Body of pancreas (tissue), 4 donors: ENCODE data around the gene PPP1R15A. TPM values are rescaled to one million over a fixed set of nuclear protein-coding genes. Genes with fewer than 3 reads are reported as not detected.

ENCODE experiments used
- ATAC-seq: fragments of 150-250 bp; one replicate; pipeline ENCODE4 v1.9.1; 2016
- DNase-seq, 4 donors: peaks; one replicate each; pipeline ENCODE4 v3.0.0-alpha.2; 2019
- H3K27ac ChIP-seq, 4 donors: fragments of 200-600 bp; sonication (generic); 1 replicate in 3 of 4; 2 replicates in 1 of 4; pipeline versions ENCODE4 v1.5.1 to v1.6.1; 2016 to 2019; ENCODE audit warnings: mild to moderate bottlenecking in 1 of 4, mixed read lengths in 1 of 4, moderate library complexity in 1 of 4
- H3K27me3 ChIP-seq, 2 donors: fragments of 200-600 bp; sonication (generic); one replicate each; pipeline ENCODE4 v1.6.0; 2016; ENCODE audit warnings: mild to moderate bottlenecking in 1 of 2
- H3K36me3 ChIP-seq, 2 donors: fragments of 200-600 bp; sonication (generic); replicated peaks in 1 of 2; 2 replicates each; pipeline ENCODE4 v1.5.1; 2016; ENCODE audit warnings: low read depth in 2 of 2; ENCODE audit not compliant: insufficient read depth in 1 of 2
- H3K4me1 ChIP-seq: fragments of 200-600 bp; sonication (generic); one replicate; pipeline ENCODE4 v1.6.0; 2016
- H3K4me3 ChIP-seq, 2 donors: fragments of 200-600 bp; sonication (generic); 1 replicate in 1 of 2; 2 replicates in 1 of 2; pipeline ENCODE4 v1.5.1; 2016 to 2019
- H3K9me3 ChIP-seq, 3 donors: fragments of 200-600 bp; sonication (generic); 1 replicate in 2 of 3; 2 replicates in 1 of 3; pipeline ENCODE4 v1.5.1; 2016
- CTCF ChIP-seq, 7 experiments: fragments of 450-650 bp in 4 of 7; fragments of 200-600 bp in 3 of 7; sonication (generic) in 3 of 7; IDR thresholded peaks; one replicate each; pipeline ENCODE4 v1.5.1; 2016 to 2019; ENCODE audit warnings: antibody characterized with exemption in 7 of 7
- POLR2A ChIP-seq, 3 donors: fragments of 450-650 bp; IDR thresholded peaks; one replicate each; pipeline ENCODE4 v1.6.1; 2016; ENCODE audit warnings: antibody characterized with exemption in 3 of 3, mild to moderate bottlenecking in 2 of 3
- WGBS, 2 donors: methylation state at CpG; one replicate each; pipeline ENCODE4 v1.1.5; 2017; 5-methylcytosine and 5-hydroxymethylcytosine counted together
- intact Hi-C: fragments of 100-400 bp; cut with DNase I; formaldehyde crosslinking; loops from one replicate; pipeline ENCODE4 v1.15.1; 2023
- total RNA-seq, 2 donors: library from RNA; depleted of rRNA; stranded (reverse); fragments of >200 nt; gene quantifications; one replicate each; pipeline ENCODE4 v1.1.0, GENCODE V29; 2016

PPP1R15A gene
- total RNA-seq, 2 donors from 2014 or later, result 17.9 to 49.4 TPM

GRCh38 chr19:48830965-48831364 is 41.3 kb upstream of the PPP1R15A start:
- ATAC-seq (no peak), DNase-seq (no peak)
- TF ChIP-seq CTCF (IDR thresholded peaks at IDR 0.05) (no peak), POLR2A (IDR thresholded peaks at IDR 0.05) (no peak)
- Histone ChIP-seq H3K4me1 (peaks cover 23% of the 10 kb centered on the region), H3K4me3 (no peak overlapping the region), H3K9me3 (no peaks in the 10 kb centered on the region), H3K27me3 (no peaks in the 10 kb centered on the region), H3K27ac (no peak overlapping the region), H3K36me3 (no peaks in the 10 kb centered on the region)
- WGBS, 2 donors, result 100% methylated on average over 4 of the region's 4 CpGs
- intact Hi-C loops, result loop anchor here (5.0 to 10.0 kb wide), 2 partner anchors 34 to 176 kb away; no protein-coding TSS in a partner anchor

GRCh38 chr19:48833049-48833448 is 39.2 kb upstream of the PPP1R15A start:
- no peaks in the 10 kb centered on the region for H3K9me3 ChIP-seq
- WGBS, 2 donors, result 74 to 94% methylated on average over 5 of the region's 5 CpGs
- no peak overlapping the region for H3K27ac ChIP-seq
- no peak for TF ChIP-seq CTCF (IDR thresholded peaks at IDR 0.05)
- TF ChIP-seq POLR2A (IDR thresholded peaks at IDR 0.05), result no peak
- intact Hi-C loops, result loop anchor here (5.0 to 10.0 kb wide), 2 partner anchors 36 to 178 kb away; no protein-coding TSS in a partner anchor
- peaks cover 27% of the 10 kb centered on the region for H3K4me1 ChIP-seq
- H3K36me3 ChIP-seq, result no peaks in the 10 kb centered on the region
- ATAC-seq (no peak), DNase-seq (no peak)
- no peak overlapping the region for H3K4me3 ChIP-seq
- no peaks in the 10 kb centered on the region for H3K27me3 ChIP-seq

GRCh38 chr19:48833977-48834376 is 38.2 kb upstream of the PPP1R15A start:
- 73 to 82% methylated on average over 5 of the region's 5 CpGs for WGBS, 2 donors
- H3K36me3 ChIP-seq, result no peaks in the 10 kb centered on the region
- no peak for TF ChIP-seq CTCF (IDR thresholded peaks at IDR 0.05)
- ATAC-seq, result no peak
- intact Hi-C loops, result loop anchor here (5.0 to 10.0 kb wide), 2 partner anchors 37 to 179 kb away; no protein-coding TSS in a partner anchor
- H3K27me3 ChIP-seq, result no peaks in the 10 kb centered on the region
- no peak overlapping the region for H3K27ac ChIP-seq
- H3K4me1 ChIP-seq, result peaks cover 27% of the 10 kb centered on the region
- H3K9me3 ChIP-seq, result no peaks in the 10 kb centered on the region
- no peak for DNase-seq
- no peak overlapping the region for H3K4me3 ChIP-seq

GRCh38 chr19:48835734-48836088 is 36.5 kb upstream of the PPP1R15A start:
- H3K4me3 ChIP-seq, result no peak overlapping the region
- intact Hi-C loops, result loop anchor here (10.0 kb wide), 1 partner anchor 181 kb away; no protein-coding TSS in a partner anchor
- 0% methylated on average over 6 to 12 of the region's 12 CpGs for WGBS, 2 donors
- ATAC-seq, result peak; percentile 97
- DNase-seq, result peak; percentile 95 to 98 (median 96)
- H3K36me3 ChIP-seq, result no peaks in the 10 kb centered on the region
- no peaks in the 10 kb centered on the region for H3K27me3 ChIP-seq
- TF ChIP-seq CTCF (IDR thresholded peaks at IDR 0.05), result peak; percentile 80 to 98 (median 96)
- TF ChIP-seq POLR2A (IDR thresholded peaks at IDR 0.05), result peak in 2 of 3 donors; percentile 6 to 29
- no peaks in the 10 kb centered on the region for H3K9me3 ChIP-seq
- peaks cover 22% of the 10 kb centered on the region for H3K4me1 ChIP-seq
- H3K27ac ChIP-seq, result peak overlapping the region in 2 of 4 donors; percentile 30 to 47
